NCI-H82 treated with DMSO at 0.1 percent for 48 hours (cell line): Measurements from ENCODE around the gene LHB.

Source experiments
- DNase-seq: peaks from one replicate; lab custom pipeline; 2025; ENCODE audit not compliant: unreplicated experiment; lab: John Stamatoyannopoulos, UW

Gene LHB

GRCh38 chr19:49014123-49014869 is 2.6 kb downstream of the LHB start:
- no peak for DNase-seq

- DNase-seq: no peak
These were observed 5.7 kb downstream of the LHB start for GRCh38 chr19:49011194-49011593.

GRCh38 chr19:49010453-49010852 is 6.4 kb downstream of the LHB start:
- no peak for DNase-seq

- no peak for DNase-seq
These were observed 7.1 kb downstream of the LHB start for GRCh38 chr19:49009828-49010227.

GRCh38 chr19:49006905-49007304 is 10.0 kb downstream of the LHB start:
- no peak for DNase-seq

GRCh38 chr19:49004964-49005614 is 11.8 kb downstream of the LHB start:
- no peak for DNase-seq

GRCh38 chr19:49004133-49004532 is 12.8 kb downstream of the LHB start:
- no peak for DNase-seq

GRCh38 chr19:48999481-49000325 is 17.2 kb downstream of the LHB start:
- DNase-seq: no peak

- peak; percentile 35 for DNase-seq
These were observed 18.9 kb downstream of the LHB start for GRCh38 chr19:48997972-48998371.

- DNase-seq: no peak
These were observed 22.9 kb downstream of the LHB start for GRCh38 chr19:48994035-48994386.

- DNase-seq: peak; percentile 97
These were observed 23.5 kb downstream of the LHB start, which contains the start of the genes GYS1 and RUVBL2 for GRCh38 chr19:48993175-48994034. TSS of gene GYS1 (minus strand) at chr19:48993309. CDS start at chr19:48993112, 197 bp downstream. TSS of gene RUVBL2 (plus strand) at chr19:48993887. CDS start at chr19:48993912, 25 bp downstream.

- DNase-seq: no peak
These were observed 24.2 kb downstream of the LHB start for GRCh38 chr19:48992581-48993174.

GRCh38 chr19:48991873-48992580 is 24.9 kb downstream of the LHB start:
- DNase-seq: peak; percentile 24

GRCh38 chr19:48991011-48991609 is 25.8 kb downstream of the LHB start:
- no peak for DNase-seq

GRCh38 chr19:48990400-48990799 is 26.5 kb downstream of the LHB start:
- DNase-seq: no peak

GRCh38 chr19:48989701-48990291 is 27.1 kb downstream of the LHB start:
- no peak for DNase-seq

- DNase-seq: no peak
These were observed 28.0 kb downstream of the LHB start for GRCh38 chr19:48988860-48989259.

GRCh38 chr19:48988286-48988685 is 28.6 kb downstream of the LHB start:
- no peak for DNase-seq

- no peak for DNase-seq
These were observed 29.6 kb downstream of the LHB start for GRCh38 chr19:48987323-48987722.
